ENCODE data around the gene MYH15. TPM values are rescaled to one million over a fixed set of nuclear protein-coding genes. Genes with fewer than 3 reads are reported as not detected.

The MYH15 gene
- total and polyA plus RNA-seq, 10 of the 15 experiments (the other 5 are each of a cell fraction or from before 2014, with no cell fraction given): 0.05 to 0.27 (median 0.09) TPM; not detected in 1

- TF ChIP-seq, protein P1, sequence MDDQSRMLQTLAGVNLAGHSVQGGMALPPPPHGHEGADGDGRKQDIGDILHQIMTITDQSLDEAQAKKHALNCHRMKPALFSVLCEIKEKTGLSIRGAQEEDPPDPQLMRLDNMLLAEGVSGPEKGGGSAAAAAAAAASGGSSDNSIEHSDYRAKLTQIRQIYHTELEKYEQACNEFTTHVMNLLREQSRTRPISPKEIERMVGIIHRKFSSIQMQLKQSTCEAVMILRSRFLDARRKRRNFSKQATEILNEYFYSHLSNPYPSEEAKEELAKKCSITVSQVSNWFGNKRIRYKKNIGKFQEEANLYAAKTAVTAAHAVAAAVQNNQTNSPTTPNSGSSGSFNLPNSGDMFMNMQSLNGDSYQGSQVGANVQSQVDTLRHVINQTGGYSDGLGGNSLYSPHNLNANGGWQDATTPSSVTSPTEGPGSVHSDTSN (IDR thresholded peaks at IDR 0.05; ENCODE audit: insufficient replicate concordance, low read depth, low read length): no peak
- TF ChIP-seq PAX5 (IDR thresholded peaks at IDR 0.05; ENCODE audit: borderline replicate concordance, low read depth, low read length) (no peak), CHD1 (IDR thresholded peaks at IDR 0.05; ENCODE audit: low read depth, low read length) (no peak)
Observed at GRCh38 chr3:108416111-108416869, 94.1 kb downstream of the MYH15 start (continued).

DNA sequence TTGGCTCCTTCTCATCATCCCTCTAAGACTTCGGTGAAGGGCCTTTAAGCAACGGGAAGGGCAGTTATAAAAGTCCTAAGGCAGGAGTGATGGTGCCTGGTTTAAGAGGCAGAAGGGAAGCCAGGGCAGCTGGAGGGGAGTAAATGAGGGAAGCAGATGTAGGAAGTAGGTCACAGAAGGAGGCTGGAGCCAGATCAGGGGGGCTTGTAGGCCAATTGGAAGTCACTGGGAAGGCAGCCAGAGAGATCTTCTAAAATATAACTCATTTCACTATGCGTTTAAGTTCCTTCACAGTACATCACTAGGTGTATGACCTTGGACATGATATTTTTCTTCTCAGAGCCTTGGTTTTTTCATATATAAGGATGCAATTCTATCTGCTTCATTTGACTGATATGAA, 94.7 kb downstream of the MYH15 start:
- WGBS (ENCODE audit: insufficient coverage, insufficient replicate concordance, low lambda C conversion rate, missing lambda C conversion rate): 51% methylated on average over 3 of the region's 3 CpGs
- SMC1A ChIA-PET (ENCODE audit: uncharacterized antibody, unreplicated experiment): no interaction called here

More for the DNA sequence above, 94.7 kb downstream of the MYH15 start:
- Histone ChIP-seq H3K27ac (ENCODE audit: control insufficient read depth, insufficient read depth) (no peak overlapping the region), H3K9me3 (replicated peaks; ENCODE audit: control insufficient read depth, insufficient read depth, low read length) (no peaks in the 10 kb centered on the region), H3K36me3 (ENCODE audit: control insufficient read depth in 2 of 2, insufficient read depth in 2 of 2, low read length in 1 of 2) (no peaks in the 10 kb centered on the region), H3K4me3 (no peak overlapping the region), H4K20me1 (ENCODE audit: control insufficient read depth, insufficient read depth) (no peaks in the 10 kb centered on the region), H3K27me3 (replicated peaks in 1 of 2; ENCODE audit: control insufficient read depth in 2 of 2, insufficient read depth in 2 of 2, low read length in 1 of 2) (no peaks in the 10 kb centered on the region), H2AFZ (ENCODE audit: control insufficient read depth, low read depth, low read length) (no peak overlapping the region), H3K4me1 (ENCODE audit: control insufficient read depth, insufficient read depth, low read length) (no peaks in the 10 kb centered on the region), H3K9ac (ENCODE audit: control insufficient read depth, insufficient read depth, low read length) (no peak overlapping the region), H3K4me2 (ENCODE audit: control insufficient read depth, insufficient read depth) (no peak overlapping the region), H3K79me2 (ENCODE audit: control insufficient read depth, insufficient read depth, low read length) (no peaks in the 10 kb centered on the region)
- intact Hi-C loops (cut with micrococcal nuclease; ENCODE audit: unreplicated experiment) (no loop called here), in situ Hi-C loops (cut with MboI) (no loop called here)
- ATAC-seq (no peak), FAIRE-seq (no peak), DNase-seq (ENCODE audit: low read depth, low spot score) (no peak)
- RAD21 ChIA-PET (ENCODE audit: unreplicated experiment): no interaction called here
- no peak for TF ChIP-seq SUPT20H (IDR thresholded peaks at IDR 0.05; ENCODE audit: borderline replicate concordance, control insufficient read depth, low read depth, low read length)
- no peak for TF ChIP-seq LARP7 (IDR thresholded peaks at IDR 0.05)
- no peak for TF ChIP-seq EP300 (IDR thresholded peaks at IDR 0.05; ENCODE audit: borderline replicate concordance in 1 of 2, control insufficient read depth in 1 of 2, low read depth in 2 of 2, low read length in 2 of 2)
- TF ChIP-seq STAT1 (conservative IDR thresholded peaks at IDR 0.05): no peak
- TF ChIP-seq, protein P2, sequence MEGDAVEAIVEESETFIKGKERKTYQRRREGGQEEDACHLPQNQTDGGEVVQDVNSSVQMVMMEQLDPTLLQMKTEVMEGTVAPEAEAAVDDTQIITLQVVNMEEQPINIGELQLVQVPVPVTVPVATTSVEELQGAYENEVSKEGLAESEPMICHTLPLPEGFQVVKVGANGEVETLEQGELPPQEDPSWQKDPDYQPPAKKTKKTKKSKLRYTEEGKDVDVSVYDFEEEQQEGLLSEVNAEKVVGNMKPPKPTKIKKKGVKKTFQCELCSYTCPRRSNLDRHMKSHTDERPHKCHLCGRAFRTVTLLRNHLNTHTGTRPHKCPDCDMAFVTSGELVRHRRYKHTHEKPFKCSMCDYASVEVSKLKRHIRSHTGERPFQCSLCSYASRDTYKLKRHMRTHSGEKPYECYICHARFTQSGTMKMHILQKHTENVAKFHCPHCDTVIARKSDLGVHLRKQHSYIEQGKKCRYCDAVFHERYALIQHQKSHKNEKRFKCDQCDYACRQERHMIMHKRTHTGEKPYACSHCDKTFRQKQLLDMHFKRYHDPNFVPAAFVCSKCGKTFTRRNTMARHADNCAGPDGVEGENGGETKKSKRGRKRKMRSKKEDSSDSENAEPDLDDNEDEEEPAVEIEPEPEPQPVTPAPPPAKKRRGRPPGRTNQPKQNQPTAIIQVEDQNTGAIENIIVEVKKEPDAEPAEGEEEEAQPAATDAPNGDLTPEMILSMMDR (IDR thresholded peaks at IDR 0.05 in 2 of 3, conservative IDR thresholded peaks at IDR 0.05 in 1 of 3; ENCODE audit: control insufficient read depth in 2 of 3, extremely low read depth in 1 of 3, insufficient read depth in 1 of 3, low read depth in 3 of 3, low read length in 3 of 3): no peak
- TF ChIP-seq NR2F1 (conservative IDR thresholded peaks at IDR 0.05): no peak
- CTCF ChIA-PET: no interaction called here
- POLR2A ChIA-PET: no interaction called here
- no TSS peak for BruUV-seq (replicated peaks)

All from GM12878 (cell line).